NCI-H446 treated with DMSO at 0.1 percent for 48 hours (cell line): Measurements from ENCODE around the gene KIAA0930.
"Not testable (repeated sequence)": the region's sequence is repeated elsewhere in the genome, so short reads cannot be mapped to it uniquely, and the experiment has no call there.

Experiments used
- DNase-seq: peaks from one replicate; lab custom pipeline; 2025; lab: John Stamatoyannopoulos, UW

KIAA0930 gene

GRCh38 chr22:45200860-45201511 lies 39.7 kb downstream of the KIAA0930 start:
- DNase-seq: no peak

GRCh38 chr22:45200230-45200629 lies 40.5 kb downstream of the KIAA0930 start:
- no peak for DNase-seq

- DNase-seq: no peak
These were observed 41.0 kb downstream of the KIAA0930 start for GRCh38 chr22:45199723-45200122.

- no peak for DNase-seq
These were observed 42.3 kb downstream of the KIAA0930 start for GRCh38 chr22:45198463-45198795.

- DNase-seq: no peak
These were observed 42.9 kb downstream of the KIAA0930 start for GRCh38 chr22:45197606-45198462.

- DNase-seq: no peak
These were observed 43.6 kb downstream of the KIAA0930 start for GRCh38 chr22:45196926-45197605.

- DNase-seq: no peak
These were observed 44.4 kb downstream of the KIAA0930 start for GRCh38 chr22:45196308-45196707.

GRCh38 chr22:45195616-45196015 lies 45.1 kb downstream of the KIAA0930 start:
- no peak for DNase-seq

GRCh38 chr22:45194686-45195085 lies 46.0 kb downstream of the KIAA0930 start:
- no peak for DNase-seq

- no peak for DNase-seq
These were observed 48.0 kb downstream of the KIAA0930 start for GRCh38 chr22:45192701-45193187.

GRCh38 chr22:45191746-45192145 lies 48.9 kb downstream of the KIAA0930 start:
- DNase-seq: not testable (repeated sequence)

GRCh38 chr22:45190202-45190872 lies 50.4 kb downstream of the KIAA0930 start:
- no peak for DNase-seq

- DNase-seq: no peak
These were observed 51.9 kb downstream of the KIAA0930 start for GRCh38 chr22:45188779-45189178.

GRCh38 chr22:45187891-45188290 lies 52.8 kb downstream of the KIAA0930 start:
- DNase-seq: no peak

- no peak for DNase-seq
These were observed 54.8 kb downstream of the KIAA0930 start for GRCh38 chr22:45185718-45186514.

GRCh38 chr22:45183974-45184373 lies 56.7 kb downstream of the KIAA0930 start:
- no peak for DNase-seq

- no peak for DNase-seq
These were observed 58.9 kb downstream of the KIAA0930 start for GRCh38 chr22:45181766-45182165.

GRCh38 chr22:45181240-45181639 lies 59.5 kb downstream of the KIAA0930 start:
- DNase-seq: no peak

GRCh38 chr22:45180146-45180679 lies 60.5 kb downstream of the KIAA0930 start:
- no peak for DNase-seq

- DNase-seq: no peak
These were observed 61.2 kb downstream of the KIAA0930 start for GRCh38 chr22:45179276-45180049.
